Effector memory CD8-positive, alpha-beta T cell (primary cell): Measurements from ENCODE around the gene SYCP2.
"Not testable (repeated sequence)": the region's sequence is repeated elsewhere in the genome, so short reads cannot be mapped to it uniquely, and the experiment has no call there.

Experiments
- ATAC-seq: fragments of 150-1000 bp; cut with Tn5 transposase; replicated peaks from 2 replicates; pipeline ENCODE4 v1.10.0; 2021; ENCODE audit warnings: mild to moderate bottlenecking, moderate library complexity
- DNase-seq, 3 experiments: peaks; one replicate each; pipeline ENCODE4 v3.0.0; 2021
- H3K27ac Mint-ChIP-seq, 2 donors: one replicate each; pipeline ENCODE4 v1.8.0; 2022; ENCODE audit warnings: mild to moderate bottlenecking in 2 of 2, mixed read lengths in 2 of 2, moderate library complexity in 2 of 2
- H3K27me3 Mint-ChIP-seq, 2 donors: one replicate each; pipeline ENCODE4 v1.8.0; 2022; ENCODE audit warnings: mixed read lengths in 2 of 2
- H3K36me3 Mint-ChIP-seq: one replicate; pipeline ENCODE4 v1.8.0; 2022; ENCODE audit warnings: mild to moderate bottlenecking, moderate library complexity, mixed read lengths; ENCODE audit not compliant: insufficient read depth
- H3K4me1 Mint-ChIP-seq, 2 donors: one replicate each; pipeline ENCODE4 v1.8.0; 2022; ENCODE audit warnings: low read depth in 2 of 2, mixed read lengths in 2 of 2
- H3K4me3 Mint-ChIP-seq, 2 donors: one replicate each; pipeline ENCODE4 v1.8.0; 2022; ENCODE audit warnings: mild to moderate bottlenecking in 2 of 2, mixed read lengths in 2 of 2, moderate library complexity in 2 of 2
- H3K9me3 Mint-ChIP-seq, 2 donors: one replicate each; pipeline ENCODE4 v1.8.0; 2022; ENCODE audit warnings: mixed read lengths in 2 of 2
- total RNA-seq, 9 experiments: gene quantifications; one replicate each; lab custom pipeline; 2026; lab: John Stamatoyannopoulos, UW

The SYCP2 gene
- 7.0 to 26.3 (median 14.1) reads per million in 9 experiments for total RNA-seq

GRCh38 chr20:59933296-59933848, at the start of gene SYCP2:
Gene SYCP2 (minus strand): TSS chr20:59933637. CDS start chr20:59922413, 11,224 bp downstream.
- peak; percentile 48 to 67 (median 59) for DNase-seq
- Mint-ChIP-seq H3K27me3 (no peaks in the 10 kb centered on the region), H3K4me1 (peaks cover 2 to 10% of the 10 kb centered on the region in 2 donors), H3K36me3 (peaks cover 8% of the 10 kb centered on the region), H3K27ac (peak within 1 kb of the TSS; percentile 46 to 71), H3K9me3 (no peaks in the 10 kb centered on the region), H3K4me3 (peak within 1 kb of the TSS; percentile 74 to 79)
- ATAC-seq = peak; percentile 82

GRCh38 chr20:59983076-59983475, 49.6 kb upstream of the SYCP2 start:
- H3K4me1 Mint-ChIP-seq = no peaks in the 10 kb centered on the region
- ATAC-seq (no peak), DNase-seq (no peak)
- H3K27ac Mint-ChIP-seq = no peak overlapping the region
- no peaks in the 10 kb centered on the region for H3K27me3 Mint-ChIP-seq
- H3K4me3 Mint-ChIP-seq = no peak overlapping the region
- H3K9me3 Mint-ChIP-seq = no peaks in the 10 kb centered on the region
- no peaks in the 10 kb centered on the region for H3K36me3 Mint-ChIP-seq

- no peak overlapping the region for H3K4me3 Mint-ChIP-seq
- no peak for DNase-seq
- no peaks in the 10 kb centered on the region for H3K27me3 Mint-ChIP-seq
- no peak overlapping the region for H3K27ac Mint-ChIP-seq
- no peaks in the 10 kb centered on the region for H3K36me3 Mint-ChIP-seq
- no peak for ATAC-seq
- no peaks in the 10 kb centered on the region for H3K4me1 Mint-ChIP-seq
- H3K9me3 Mint-ChIP-seq = no peaks in the 10 kb centered on the region
Measured at GRCh38 chr20:59977086-59977485, 43.6 kb upstream of the SYCP2 start.

- no peak overlapping the region for H3K27ac Mint-ChIP-seq
- no peaks in the 10 kb centered on the region for H3K9me3 Mint-ChIP-seq
Measured at GRCh38 chr20:59976156-59976782, 42.8 kb upstream of the SYCP2 start.

GRCh38 chr20:59972037-59972801, 38.8 kb upstream of the SYCP2 start:
- no peak overlapping the region for H3K4me3 Mint-ChIP-seq

More at GRCh38 chr20:59976156-59976782, 42.8 kb upstream of the SYCP2 start:
- ATAC-seq (no peak), DNase-seq (no peak)
- Mint-ChIP-seq H3K27me3 (no peaks in the 10 kb centered on the region), H3K4me1 (no peaks in the 10 kb centered on the region), H3K36me3 (no peaks in the 10 kb centered on the region), H3K4me3 (no peak overlapping the region)

GRCh38 chr20:59971428-59971827, 38.0 kb upstream of the SYCP2 start:
- Mint-ChIP-seq H3K4me3 (no peak overlapping the region), H3K36me3 (no peaks in the 10 kb centered on the region), H3K27me3 (no peaks in the 10 kb centered on the region), H3K4me1 (no peaks in the 10 kb centered on the region), H3K27ac (no peak overlapping the region), H3K9me3 (no peaks in the 10 kb centered on the region)
- ATAC-seq (no peak), DNase-seq (no peak)

More at GRCh38 chr20:59972037-59972801, 38.8 kb upstream of the SYCP2 start:
- Mint-ChIP-seq H3K36me3 (no peaks in the 10 kb centered on the region), H3K27me3 (no peaks in the 10 kb centered on the region), H3K9me3 (no peaks in the 10 kb centered on the region), H3K4me1 (no peaks in the 10 kb centered on the region), H3K27ac (no peak overlapping the region)
- DNase-seq (no peak), ATAC-seq (no peak)

- H3K27me3 Mint-ChIP-seq = no peaks in the 10 kb centered on the region
- H3K9me3 Mint-ChIP-seq = no peaks in the 10 kb centered on the region
- H3K36me3 Mint-ChIP-seq = no peaks in the 10 kb centered on the region
- H3K4me1 Mint-ChIP-seq = no peaks in the 10 kb centered on the region
- no peak for ATAC-seq
- H3K4me3 Mint-ChIP-seq = no peak overlapping the region
- H3K27ac Mint-ChIP-seq = no peak overlapping the region
- DNase-seq = no peak
Measured at GRCh38 chr20:59966428-59966827, 33.0 kb upstream of the SYCP2 start.

GRCh38 chr20:59962155-59962554, 28.7 kb upstream of the SYCP2 start:
- Mint-ChIP-seq H3K36me3 (no peaks in the 10 kb centered on the region), H3K4me1 (no peaks in the 10 kb centered on the region), H3K27me3 (no peaks in the 10 kb centered on the region), H3K27ac (no peak overlapping the region), H3K4me3 (no peak overlapping the region), H3K9me3 (no peaks in the 10 kb centered on the region)
- ATAC-seq (no peak), DNase-seq (no peak)

- Mint-ChIP-seq H3K36me3 (no peaks in the 10 kb centered on the region), H3K9me3 (no peaks in the 10 kb centered on the region), H3K27me3 (no peaks in the 10 kb centered on the region), H3K4me1 (no peaks in the 10 kb centered on the region), H3K4me3 (no peak overlapping the region), H3K27ac (no peak overlapping the region)
- ATAC-seq (no peak), DNase-seq (no peak)
Measured at GRCh38 chr20:59961423-59961822, 28.0 kb upstream of the SYCP2 start.

- Mint-ChIP-seq H3K27ac (no peak overlapping the region), H3K9me3 (no peaks in the 10 kb centered on the region), H3K4me3 (no peak overlapping the region), H3K4me1 (no peaks in the 10 kb centered on the region), H3K27me3 (no peaks in the 10 kb centered on the region), H3K36me3 (no peaks in the 10 kb centered on the region)
- ATAC-seq = no peak
- DNase-seq = no peak
Measured at GRCh38 chr20:59958626-59959025, 25.2 kb upstream of the SYCP2 start.

GRCh38 chr20:59958123-59958522, 24.7 kb upstream of the SYCP2 start, which contains the start of gene CDH26:
Gene CDH26 (plus strand): TSS chr20:59958423. CDS start chr20:59958727, 304 bp downstream.
- Mint-ChIP-seq H3K4me3 (no peak within 1 kb of the TSS), H3K27ac (no peak within 1 kb of the TSS)
- no peak for ATAC-seq

GRCh38 chr20:59957568-59957967, 24.1 kb upstream of the SYCP2 start:
- H3K4me3 Mint-ChIP-seq, H3K27me3 Mint-ChIP-seq, DNase-seq, H3K9me3 Mint-ChIP-seq, H3K27ac Mint-ChIP-seq, H3K36me3 Mint-ChIP-seq, H3K4me1 Mint-ChIP-seq, ATAC-seq: not testable (repeated sequence)

More at GRCh38 chr20:59958123-59958522, 24.7 kb upstream of the SYCP2 start, which contains the start of gene CDH26:
- DNase-seq = no peak
- Mint-ChIP-seq H3K4me1 (no peaks in the 10 kb centered on the region), H3K36me3 (no peaks in the 10 kb centered on the region), H3K27me3 (no peaks in the 10 kb centered on the region), H3K9me3 (no peaks in the 10 kb centered on the region)

GRCh38 chr20:59955131-59955796, 21.8 kb upstream of the SYCP2 start:
- ATAC-seq (no peak), DNase-seq (no peak)
- Mint-ChIP-seq H3K9me3 (no peaks in the 10 kb centered on the region), H3K4me3 (no peak overlapping the region), H3K27me3 (no peaks in the 10 kb centered on the region), H3K4me1 (no peaks in the 10 kb centered on the region), H3K27ac (no peak overlapping the region), H3K36me3 (no peaks in the 10 kb centered on the region)
